HCT116 (cell line): ENCODE results near the gene TIGAR. TPM values are rescaled to one million over a fixed set of nuclear protein-coding genes. Genes with fewer than 3 reads are reported as not detected.

Experiments
- ATAC-seq: fragments of 200-7000 bp; cut with Tn5 transposase; 2 replicates; pipeline ENCODE4 v1.9.1; 2020; ENCODE audit warnings: mild to moderate bottlenecking, moderate library complexity
- BruUV-seq: library from RNA; stranded (reverse); fragments of 400-500 nt; replicated peaks from 2 replicates; lab custom pipeline; 2021; lab: Mats Ljungman, UMichigan
- CTCF ChIA-PET: fragments of 300-600 bp; sonication (Branson Sonifier 250); formaldehyde crosslinking; loops from one replicate; lab custom pipeline; 2021; ENCODE audit warnings: antibody characterized with exemption; lab: Charles Lee
- POLR2A ChIA-PET: fragments of 300-600, 350-600 bp; sonication (Branson Sonifier 250); formaldehyde crosslinking; loops from one replicate; lab custom pipeline; 2021; ENCODE audit warnings: antibody characterized with exemption; lab: Charles Lee
- RAD21 ChIA-PET, 2 experiments: fragments of 300-600 bp; sonication (Branson Sonifier 250); formaldehyde crosslinking; loops; one replicate each; lab custom pipeline; 2023; ENCODE audit warnings: low total read pairs in 2 of 2; ENCODE audit not compliant: uncharacterized antibody in 2 of 2, unreplicated experiment in 2 of 2, low non-redundant PET in 1 of 2; lab: Charles Lee
- DNase-seq: peaks from one replicate; pipeline ENCODE4 v3.0.0-alpha.2; 2010; ENCODE audit warnings: low read depth, low spot score
- H2AFZ ChIP-seq: fragments of 200-600 bp; shearing (Covaris generic), sonication (generic); 2 replicates; pipeline ENCODE4 v1.6.1; 2017; ENCODE audit warnings: low read depth, mixed run types, mixed read lengths, antibody characterized with exemption, low read length; ENCODE audit not compliant: poor library complexity, severe bottlenecking
- H3K27ac ChIP-seq: 2 replicates; pipeline ENCODE4 v1.5.1; 2012; ENCODE audit warnings: low read depth, low read length
- H3K27me3 ChIP-seq: fragments of 200-600 bp; sonication (generic); 2 replicates; pipeline ENCODE4 v1.6.1; 2016; ENCODE audit warnings: mixed run types, low read length, mixed read lengths; ENCODE audit not compliant: insufficient read depth
- H3K36me3 ChIP-seq, 2 experiments: fragments of 200-500 bp in 1 of 2; fragments of 200-600 bp in 1 of 2; sonication (Bioruptor generic) in 1 of 2; sonication (generic) in 1 of 2; 2 replicates each; pipeline versions ENCODE4 v1.5.1 to v1.6.1; 2014 to 2016; ENCODE audit warnings: low read length in 2 of 2, inconsistent platforms in 1 of 2, mixed read lengths in 1 of 2, mixed run types in 1 of 2; ENCODE audit not compliant: insufficient read depth in 2 of 2, control insufficient read depth in 1 of 2
- H3K4me1 ChIP-seq, 2 experiments: fragments of 200-600 bp in 1 of 2; sonication (generic) in 1 of 2; 2 replicates each; pipeline versions ENCODE4 v1.5.1 to v1.6.1; 2012 to 2017; ENCODE audit warnings: low read length in 2 of 2, inconsistent platforms in 1 of 2, mild to moderate bottlenecking in 1 of 2, mixed read lengths in 1 of 2, mixed run types in 1 of 2, moderate library complexity in 1 of 2; ENCODE audit not compliant: insufficient read depth in 2 of 2, control insufficient read depth in 1 of 2
- H3K4me2 ChIP-seq: fragments of 200-600 bp; sonication (generic); 2 replicates; pipeline ENCODE4 v1.6.1; 2017; ENCODE audit warnings: mixed run types, low read length, mixed read lengths
- H3K4me3 ChIP-seq, 2 experiments: fragments of 200-600 bp in 1 of 2; sonication (generic) in 1 of 2; replicated peaks in 1 of 2; 2 replicates each; pipeline ENCODE4 v1.5.1; 2011 to 2016; ENCODE audit warnings: low read length in 2 of 2, control low read depth in 1 of 2, low read depth in 1 of 2, mild to moderate bottlenecking in 1 of 2, mixed read lengths in 1 of 2, mixed run types in 1 of 2
- H3K79me2 ChIP-seq: fragments of 200-600 bp; sonication (generic); 2 replicates; pipeline ENCODE4 v1.6.1; 2017; ENCODE audit warnings: mild to moderate bottlenecking, mixed run types, low read length, moderate library complexity, mixed read lengths; ENCODE audit not compliant: insufficient read depth
- H3K9ac ChIP-seq: fragments of 200-600 bp; sonication (generic); 2 replicates; pipeline ENCODE4 v1.6.1; 2016; ENCODE audit warnings: low read length, mixed read lengths
- H3K9me2 ChIP-seq: fragments of 200-600 bp; sonication (generic), shearing (Covaris generic); 2 replicates; pipeline ENCODE4 v1.6.1; 2017; ENCODE audit warnings: mixed run types, mild to moderate bottlenecking, moderate library complexity; ENCODE audit not compliant: insufficient read depth
- H3K9me3 ChIP-seq, 2 experiments: fragments of 200-500 bp in 1 of 2; fragments of 200-600 bp in 1 of 2; sonication (Bioruptor generic) in 1 of 2; sonication (generic) in 1 of 2; 2 replicates each; pipeline ENCODE4 v1.6.1; 2014 to 2017; ENCODE audit warnings: low read length in 2 of 2, mixed read lengths in 2 of 2, inconsistent platforms in 1 of 2, low read depth in 1 of 2, mild to moderate bottlenecking in 1 of 2, mixed run types in 1 of 2, moderate library complexity in 1 of 2; ENCODE audit not compliant: control insufficient read depth in 1 of 2, insufficient read depth in 1 of 2
- H4K20me1 ChIP-seq: fragments of 200-600 bp; sonication (generic), shearing (Covaris generic); 2 replicates; pipeline ENCODE4 v1.6.1; 2017; ENCODE audit warnings: mixed run types, mild to moderate bottlenecking, moderate library complexity; ENCODE audit not compliant: insufficient read depth
- CEBPB ChIP-seq: IDR thresholded peaks from 2 replicates; pipeline ENCODE4 v1.6.1; 2012; ENCODE audit warnings: low read depth
- EGR1 ChIP-seq: IDR thresholded peaks from 2 replicates; pipeline ENCODE4 v1.6.1; 2012; ENCODE audit warnings: low read depth
- ELF1 ChIP-seq: IDR thresholded peaks from 2 replicates; pipeline ENCODE4 v1.6.1; 2012; ENCODE audit warnings: low read depth, borderline replicate concordance
- EZH2 ChIP-seq: fragments of 200-600 bp; sonication (generic); IDR thresholded peaks from 2 replicates; pipeline ENCODE4 v1.6.1; 2017; ENCODE audit warnings: antibody characterized with exemption, mixed run types
- FOSL1 ChIP-seq: IDR thresholded peaks from 2 replicates; pipeline ENCODE4 v1.6.1; 2012; ENCODE audit warnings: low read depth
- JUND ChIP-seq: IDR thresholded peaks from 2 replicates; pipeline ENCODE4 v1.6.1; 2012
- POLR2A ChIP-seq: IDR thresholded peaks from 2 replicates; pipeline ENCODE4 v1.7.0; 2011; ENCODE audit warnings: borderline replicate concordance; ENCODE audit not compliant: insufficient read depth, insufficient read length; ENCODE audit errors: extremely low read depth
- RAD21 ChIP-seq: IDR thresholded peaks from 2 replicates; pipeline ENCODE4 v1.6.1; 2012; ENCODE audit warnings: low read depth, mild to moderate bottlenecking
- SIN3A ChIP-seq: IDR thresholded peaks from 2 replicates; pipeline ENCODE4 v1.6.1; 2012; ENCODE audit warnings: low read depth
- SP1 ChIP-seq: IDR thresholded peaks from 2 replicates; pipeline ENCODE4 v1.6.1; 2012; ENCODE audit warnings: low read depth
- SRF ChIP-seq: IDR thresholded peaks from 2 replicates; pipeline ENCODE4 v1.6.1; 2012; ENCODE audit warnings: low read depth
- YY1 ChIP-seq: IDR thresholded peaks from 2 replicates; pipeline ENCODE4 v1.6.1; 2011; ENCODE audit warnings: low read length, low read depth, moderate library complexity, mild to moderate bottlenecking; ENCODE audit not compliant: insufficient replicate concordance; ENCODE audit errors: extremely low read depth
- ZFX ChIP-seq: fragments of 450-650 bp; IDR thresholded peaks from 2 replicates; pipeline ENCODE4 v1.6.1; 2017
- ZNF274 ChIP-seq: fragments of 200-500 bp; sonication (Bioruptor generic); IDR thresholded peaks from 2 replicates; pipeline ENCODE4 v1.6.1; 2014; ENCODE audit warnings: mild to moderate bottlenecking, low read depth, low read length, inconsistent platforms
- intact Hi-C: fragments of 100-400 bp; cut with micrococcal nuclease; formaldehyde crosslinking; loops from 2 replicates; pipeline ENCODE4 v1.10.0; 2022
- total RNA-seq: library from RNA; stranded (reverse); gene quantifications from one replicate; pipeline ENCODE4 v1.2.1, GENCODE V29; 2021; ENCODE audit not compliant: unreplicated experiment
- TF ChIP-seq, protein P1 (sequence below): IDR thresholded peaks from 2 replicates; pipeline ENCODE4 v1.6.1; 2012
- TF ChIP-seq, protein P2 (sequence below): IDR thresholded peaks from 2 replicates; pipeline ENCODE4 v1.6.1; 2012; ENCODE audit warnings: low read depth
- TF ChIP-seq, protein P3 (sequence below): IDR thresholded peaks from 2 replicates; pipeline ENCODE4 v1.6.1; 2011; ENCODE audit warnings: mild to moderate bottlenecking, low read length, moderate library complexity; ENCODE audit not compliant: insufficient replicate concordance; ENCODE audit errors: extremely low read depth
- TF ChIP-seq, protein P4 (sequence below), 3 experiments: fragments of 200-600 bp in 1 of 3; sonication (generic) in 1 of 3; IDR thresholded peaks in 2 of 3; conservative IDR thresholded peaks in 1 of 3; 2 replicates each; pipeline ENCODE4 v1.5.1; 2012 to 2017; ENCODE audit warnings: low read depth in 2 of 3, low read length in 2 of 3, antibody characterized with exemption in 1 of 3, borderline replicate concordance in 1 of 3, control low read depth in 1 of 3, mild to moderate bottlenecking in 1 of 3, mixed read lengths in 1 of 3, mixed run types in 1 of 3, moderate library complexity in 1 of 3; ENCODE audit not compliant: insufficient read depth in 1 of 3

TIGAR gene
- total RNA-seq, 1 experiment from 2014 or later = 13.7 TPM

DNA sequence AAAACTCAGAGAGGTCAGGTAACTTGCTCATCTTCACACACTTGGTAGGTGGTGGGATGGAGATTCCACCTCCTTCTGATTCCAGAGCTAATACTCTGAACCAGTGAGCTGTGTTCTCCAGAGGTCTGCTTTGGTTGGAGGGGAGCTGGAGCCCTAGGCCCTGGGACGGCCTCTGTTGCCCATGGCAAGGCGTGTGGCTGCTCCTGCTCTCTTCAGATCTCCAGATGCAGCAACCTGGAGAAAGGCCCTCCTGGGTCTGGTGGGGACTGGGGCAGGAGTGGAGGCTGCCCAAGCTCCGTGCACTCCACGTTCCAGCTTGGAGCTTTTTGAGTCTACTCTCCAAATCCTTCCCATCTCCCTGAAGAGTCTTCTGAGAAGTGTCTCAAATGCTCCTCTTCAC lies 36.7 kb upstream of the TIGAR start:
- Histone ChIP-seq H2AFZ (no peak overlapping the region), H3K4me1 (peaks cover 0 to 6% of the 10 kb centered on the region in 2 experiments; a peak in 1 of 4 replicates), H4K20me1 (no peaks in the 10 kb centered on the region), H3K9ac (no peak overlapping the region), H3K79me2 (no peaks in the 10 kb centered on the region), H3K36me3 (no peaks in the 10 kb centered on the region), H3K9me2 (no peaks in the 10 kb centered on the region), H3K4me3 (no peak overlapping the region), H3K9me3 (no peaks in the 10 kb centered on the region), H3K4me2 (no peak overlapping the region), H3K27me3 (0 out of 2 replicates have a peak, but pooled peaks cover 3% of the 10 kb centered on the region), H3K27ac (no peak overlapping the region)
- ChIA-PET CTCF (interaction anchor here (0.7 kb wide), 1 partner anchor 20 kb away, joined by 3 read pairs; no protein-coding TSS in a partner anchor), POLR2A (no interaction called here), RAD21 (no interaction called here)
- no peak for DNase-seq
- intact Hi-C loops = no loop called here
- TF ChIP-seq RAD21 (no peak), CEBPB (no peak), ELF1 (no peak), POLR2A (no peak), EZH2 (no peak), JUND (no peak), ZFX (no peak), SP1 (no peak), ZNF274 (no peak), FOSL1 (no peak), SRF (no peak), YY1 (no peak), EGR1 (no peak), SIN3A (no peak)
- TF ChIP-seq, protein P1, sequence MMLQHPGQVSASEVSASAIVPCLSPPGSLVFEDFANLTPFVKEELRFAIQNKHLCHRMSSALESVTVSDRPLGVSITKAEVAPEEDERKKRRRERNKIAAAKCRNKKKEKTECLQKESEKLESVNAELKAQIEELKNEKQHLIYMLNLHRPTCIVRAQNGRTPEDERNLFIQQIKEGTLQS = no peak
- TF ChIP-seq, protein P2, sequence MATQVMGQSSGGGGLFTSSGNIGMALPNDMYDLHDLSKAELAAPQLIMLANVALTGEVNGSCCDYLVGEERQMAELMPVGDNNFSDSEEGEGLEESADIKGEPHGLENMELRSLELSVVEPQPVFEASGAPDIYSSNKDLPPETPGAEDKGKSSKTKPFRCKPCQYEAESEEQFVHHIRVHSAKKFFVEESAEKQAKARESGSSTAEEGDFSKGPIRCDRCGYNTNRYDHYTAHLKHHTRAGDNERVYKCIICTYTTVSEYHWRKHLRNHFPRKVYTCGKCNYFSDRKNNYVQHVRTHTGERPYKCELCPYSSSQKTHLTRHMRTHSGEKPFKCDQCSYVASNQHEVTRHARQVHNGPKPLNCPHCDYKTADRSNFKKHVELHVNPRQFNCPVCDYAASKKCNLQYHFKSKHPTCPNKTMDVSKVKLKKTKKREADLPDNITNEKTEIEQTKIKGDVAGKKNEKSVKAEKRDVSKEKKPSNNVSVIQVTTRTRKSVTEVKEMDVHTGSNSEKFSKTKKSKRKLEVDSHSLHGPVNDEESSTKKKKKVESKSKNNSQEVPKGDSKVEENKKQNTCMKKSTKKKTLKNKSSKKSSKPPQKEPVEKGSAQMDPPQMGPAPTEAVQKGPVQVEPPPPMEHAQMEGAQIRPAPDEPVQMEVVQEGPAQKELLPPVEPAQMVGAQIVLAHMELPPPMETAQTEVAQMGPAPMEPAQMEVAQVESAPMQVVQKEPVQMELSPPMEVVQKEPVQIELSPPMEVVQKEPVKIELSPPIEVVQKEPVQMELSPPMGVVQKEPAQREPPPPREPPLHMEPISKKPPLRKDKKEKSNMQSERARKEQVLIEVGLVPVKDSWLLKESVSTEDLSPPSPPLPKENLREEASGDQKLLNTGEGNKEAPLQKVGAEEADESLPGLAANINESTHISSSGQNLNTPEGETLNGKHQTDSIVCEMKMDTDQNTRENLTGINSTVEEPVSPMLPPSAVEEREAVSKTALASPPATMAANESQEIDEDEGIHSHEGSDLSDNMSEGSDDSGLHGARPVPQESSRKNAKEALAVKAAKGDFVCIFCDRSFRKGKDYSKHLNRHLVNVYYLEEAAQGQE = no peak
- TF ChIP-seq, protein P3, sequence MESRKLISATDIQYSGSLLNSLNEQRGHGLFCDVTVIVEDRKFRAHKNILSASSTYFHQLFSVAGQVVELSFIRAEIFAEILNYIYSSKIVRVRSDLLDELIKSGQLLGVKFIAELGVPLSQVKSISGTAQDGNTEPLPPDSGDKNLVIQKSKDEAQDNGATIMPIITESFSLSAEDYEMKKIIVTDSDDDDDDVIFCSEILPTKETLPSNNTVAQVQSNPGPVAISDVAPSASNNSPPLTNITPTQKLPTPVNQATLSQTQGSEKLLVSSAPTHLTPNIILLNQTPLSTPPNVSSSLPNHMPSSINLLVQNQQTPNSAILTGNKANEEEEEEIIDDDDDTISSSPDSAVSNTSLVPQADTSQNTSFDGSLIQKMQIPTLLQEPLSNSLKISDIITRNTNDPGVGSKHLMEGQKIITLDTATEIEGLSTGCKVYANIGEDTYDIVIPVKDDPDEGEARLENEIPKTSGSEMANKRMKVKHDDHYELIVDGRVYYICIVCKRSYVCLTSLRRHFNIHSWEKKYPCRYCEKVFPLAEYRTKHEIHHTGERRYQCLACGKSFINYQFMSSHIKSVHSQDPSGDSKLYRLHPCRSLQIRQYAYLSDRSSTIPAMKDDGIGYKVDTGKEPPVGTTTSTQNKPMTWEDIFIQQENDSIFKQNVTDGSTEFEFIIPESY = no peak
- TF ChIP-seq, protein P4, sequence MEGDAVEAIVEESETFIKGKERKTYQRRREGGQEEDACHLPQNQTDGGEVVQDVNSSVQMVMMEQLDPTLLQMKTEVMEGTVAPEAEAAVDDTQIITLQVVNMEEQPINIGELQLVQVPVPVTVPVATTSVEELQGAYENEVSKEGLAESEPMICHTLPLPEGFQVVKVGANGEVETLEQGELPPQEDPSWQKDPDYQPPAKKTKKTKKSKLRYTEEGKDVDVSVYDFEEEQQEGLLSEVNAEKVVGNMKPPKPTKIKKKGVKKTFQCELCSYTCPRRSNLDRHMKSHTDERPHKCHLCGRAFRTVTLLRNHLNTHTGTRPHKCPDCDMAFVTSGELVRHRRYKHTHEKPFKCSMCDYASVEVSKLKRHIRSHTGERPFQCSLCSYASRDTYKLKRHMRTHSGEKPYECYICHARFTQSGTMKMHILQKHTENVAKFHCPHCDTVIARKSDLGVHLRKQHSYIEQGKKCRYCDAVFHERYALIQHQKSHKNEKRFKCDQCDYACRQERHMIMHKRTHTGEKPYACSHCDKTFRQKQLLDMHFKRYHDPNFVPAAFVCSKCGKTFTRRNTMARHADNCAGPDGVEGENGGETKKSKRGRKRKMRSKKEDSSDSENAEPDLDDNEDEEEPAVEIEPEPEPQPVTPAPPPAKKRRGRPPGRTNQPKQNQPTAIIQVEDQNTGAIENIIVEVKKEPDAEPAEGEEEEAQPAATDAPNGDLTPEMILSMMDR (IDR thresholded peaks at IDR 0.05 in 2 of 3, conservative IDR thresholded peaks at IDR 0.05 in 1 of 3; ENCODE audit: borderline replicate concordance in 1 of 3, insufficient read depth in 1 of 3, low read depth in 2 of 3, low read length in 2 of 3) = no peak
- ATAC-seq = no peak
- BruUV-seq = no TSS peak
